HG03066 (cell line): ENCODE measurements around the gene CHERP.

Experiments used
- ATAC-seq: cut with Tn5 transposase; IDR thresholded peaks from one replicate; pipeline ENCODE4 v1.9.1; 2021; ENCODE audit warnings: low read depth; ENCODE audit not compliant: unreplicated experiment

The CHERP gene

GRCh38 chr19:16542045-16542909 lies at the start of gene CHERP:
CHERP (minus strand) TSS chr19:16542437; CDS start chr19:16542378, 59 bp downstream.
- ATAC-seq, result peak; percentile 70

- ATAC-seq, result no peak
Measured at GRCh38 chr19:16590876-16591802, 48.9 kb upstream of the CHERP start.

GRCh38 chr19:16589917-16590316 lies 47.7 kb upstream of the CHERP start:
- no peak for ATAC-seq

GRCh38 chr19:16588824-16589577 lies 46.8 kb upstream of the CHERP start:
- peak; percentile 5 for ATAC-seq

GRCh38 chr19:16587833-16588823 lies 45.9 kb upstream of the CHERP start:
- ATAC-seq, result peak; percentile 41

GRCh38 chr19:16586991-16587832 lies 45.0 kb upstream of the CHERP start:
- ATAC-seq, result no peak

- no peak for ATAC-seq
Measured at GRCh38 chr19:16586477-16586871, 44.2 kb upstream of the CHERP start.

GRCh38 chr19:16585808-16586476 lies 43.7 kb upstream of the CHERP start:
- no peak for ATAC-seq

GRCh38 chr19:16585094-16585801 lies 43.0 kb upstream of the CHERP start:
- ATAC-seq, result no peak

GRCh38 chr19:16584248-16585093 lies 42.2 kb upstream of the CHERP start:
- ATAC-seq, result peak; percentile 52

GRCh38 chr19:16582486-16583261 lies 40.4 kb upstream of the CHERP start:
- no peak for ATAC-seq

GRCh38 chr19:16581971-16582343 lies 39.7 kb upstream of the CHERP start:
- ATAC-seq, result no peak

GRCh38 chr19:16581145-16581970 lies 39.1 kb upstream of the CHERP start:
- ATAC-seq, result no peak

GRCh38 chr19:16579381-16579780 lies 37.1 kb upstream of the CHERP start:
- ATAC-seq, result no peak

GRCh38 chr19:16577531-16577985 lies 35.3 kb upstream of the CHERP start:
- ATAC-seq, result no peak
